Activated T-helper 9 cell treated with anti-CD3 and anti-CD28 coated beads, Interleukin-2, amount 50 U/mL, for 16 hours (primary cell): ENCODE measurements around the gene CHD9.
A peak's percentile ranks its signal among the peaks of the same experiment; 100 is the strongest.

Experiments
- DNase-seq: peaks from one replicate; pipeline ENCODE4 v3.0.0-alpha.2; 2020; ENCODE audit warnings: low read depth

CHD9 gene

GRCh38 chr16:53094013-53094630 is 39.3 kb downstream of the CHD9 start:
- no peak for DNase-seq

- DNase-seq, result no peak
Measured at GRCh38 chr16:53097190-53097589, 42.4 kb downstream of the CHD9 start.

DNA sequence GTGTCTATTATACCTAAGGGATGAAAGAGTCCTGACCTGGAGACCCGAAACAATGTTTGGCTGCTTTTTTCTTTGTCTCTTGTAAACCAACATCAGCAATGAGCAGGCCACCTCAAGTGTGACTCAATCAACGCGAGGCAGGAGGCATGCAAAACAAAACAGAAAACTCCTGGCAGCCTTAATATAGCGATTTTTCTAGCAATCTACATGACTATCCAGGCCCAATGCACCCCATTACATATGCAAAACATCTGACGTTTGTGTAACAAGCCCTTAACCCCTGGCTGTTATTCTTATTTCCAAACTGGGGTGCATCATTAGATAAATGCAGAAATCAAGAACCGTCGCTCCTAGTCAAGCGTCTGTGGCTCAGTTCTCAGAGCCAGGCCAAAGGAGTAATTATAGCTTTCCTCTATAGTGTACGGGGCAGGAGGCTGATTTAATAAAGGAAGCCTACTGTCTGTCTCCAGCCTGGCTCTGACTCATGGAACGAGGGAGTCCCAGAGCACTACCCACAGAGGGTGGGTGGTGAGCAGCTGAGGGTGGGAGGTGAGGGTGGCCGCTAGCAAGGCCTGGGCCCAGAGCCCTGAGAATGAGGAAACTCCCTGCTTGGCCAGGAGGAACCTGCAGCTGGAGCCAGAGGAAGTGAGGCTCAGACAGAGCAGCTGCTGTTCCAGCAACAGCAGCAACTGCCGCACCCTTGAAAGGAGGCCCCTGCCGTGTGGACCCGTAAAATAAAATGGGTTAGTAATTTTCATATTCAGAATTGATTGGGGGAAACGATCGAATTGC is 43.9 kb downstream of the CHD9 start:
- peak; percentile 33 for DNase-seq

GRCh38 chr16:53099318-53100130 is 44.7 kb downstream of the CHD9 start:
- DNase-seq, result peak; percentile 53

- DNase-seq, result no peak
Measured at GRCh38 chr16:53100131-53100748, 45.4 kb downstream of the CHD9 start.

DNA sequence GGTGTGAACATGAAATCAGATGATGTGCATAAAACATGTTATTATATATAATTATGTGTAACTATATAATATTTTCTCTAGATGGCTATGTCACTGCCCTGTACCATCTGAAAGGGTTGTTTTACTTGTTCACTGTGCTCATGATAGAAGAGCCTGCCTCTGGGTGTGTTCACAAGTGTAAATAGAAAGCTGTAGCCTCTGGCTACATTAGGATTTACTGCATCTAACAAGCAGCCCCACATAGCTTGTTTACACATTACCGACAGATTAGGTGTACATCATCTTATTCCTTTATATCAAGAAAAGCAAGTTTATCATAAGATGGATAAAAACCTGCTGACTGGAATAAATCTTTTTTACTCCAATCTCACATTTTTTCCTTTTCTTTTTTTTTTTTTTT is 46.1 kb downstream of the CHD9 start:
- DNase-seq, result no peak

DNA sequence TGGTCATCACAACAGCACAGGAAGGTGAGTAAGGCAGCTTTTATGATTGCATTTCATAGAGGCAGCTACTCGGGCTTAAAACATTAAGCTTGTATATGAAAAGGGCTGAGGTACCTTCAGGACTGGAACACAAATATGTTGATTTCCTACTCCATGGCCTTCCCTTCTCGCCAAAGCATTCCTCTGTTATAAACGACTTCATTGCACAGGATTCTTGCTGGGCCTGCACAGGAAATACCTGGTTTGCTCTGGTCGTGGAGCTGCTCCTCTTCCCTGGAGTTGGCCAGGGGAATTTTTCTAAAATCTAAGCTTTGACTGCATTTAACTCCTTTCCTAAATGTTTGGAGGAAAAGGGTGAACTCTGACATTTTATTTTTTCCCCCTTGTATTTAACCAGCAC is 49.0 kb downstream of the CHD9 start:
- no peak for DNase-seq

DNA sequence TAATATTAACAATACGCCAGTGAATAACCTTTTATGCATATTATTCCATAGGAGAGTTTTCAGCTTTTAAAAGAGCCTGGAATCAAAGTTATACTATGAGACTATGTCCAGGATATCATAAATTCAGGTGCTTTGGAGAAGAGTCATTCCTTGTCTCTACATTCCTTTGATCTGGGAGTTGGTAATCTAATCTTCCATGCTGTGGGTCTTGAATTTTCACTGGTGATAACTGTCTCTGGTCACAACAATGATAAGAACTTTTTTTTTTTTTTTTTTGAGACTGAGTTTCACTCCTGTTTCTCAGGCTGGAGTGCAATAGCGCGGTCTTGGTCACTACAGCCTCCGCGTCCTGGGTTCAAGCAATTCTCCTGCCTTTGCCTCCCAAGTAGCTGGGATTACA is 50.8 kb downstream of the CHD9 start:
- DNase-seq, result no peak

DNA sequence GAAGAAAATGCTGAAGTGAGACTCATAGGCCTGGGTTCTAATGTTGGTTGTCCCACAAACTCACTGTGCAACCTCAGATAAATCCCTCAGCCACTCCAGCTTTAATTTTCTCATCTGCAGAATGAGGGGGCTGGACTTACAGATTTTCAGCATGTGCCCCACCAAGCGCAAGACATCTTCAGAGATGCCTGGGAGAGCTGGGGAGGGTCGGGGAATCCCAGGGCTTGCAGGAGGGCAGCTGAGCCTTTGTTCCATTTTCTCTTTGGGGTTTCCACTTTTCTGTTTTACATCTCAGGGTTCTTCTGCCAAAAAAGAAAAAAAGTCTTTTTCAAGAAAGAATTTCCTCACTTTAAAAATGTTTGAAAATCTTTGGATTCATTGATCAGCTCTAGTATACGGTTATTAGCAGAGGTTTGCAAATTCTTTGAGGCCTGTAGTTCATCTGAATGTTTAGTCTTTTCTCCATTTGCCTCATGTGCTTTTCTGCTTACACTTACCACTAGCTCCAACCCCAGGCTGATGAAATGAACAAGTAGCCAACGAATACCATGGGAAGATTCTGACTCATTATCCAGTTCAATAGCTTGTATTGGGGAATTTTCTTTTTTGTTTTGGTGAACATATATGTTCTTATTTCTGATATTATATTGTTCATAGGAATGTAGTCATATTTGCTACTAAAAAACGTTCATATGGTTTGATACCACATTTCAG is 56.4 kb downstream of the CHD9 start:
- no peak for DNase-seq

GRCh38 chr16:53112015-53112414 is 57.2 kb downstream of the CHD9 start:
- no peak for DNase-seq

GRCh38 chr16:53115047-53115446 is 60.3 kb downstream of the CHD9 start:
- no peak for DNase-seq

DNA sequence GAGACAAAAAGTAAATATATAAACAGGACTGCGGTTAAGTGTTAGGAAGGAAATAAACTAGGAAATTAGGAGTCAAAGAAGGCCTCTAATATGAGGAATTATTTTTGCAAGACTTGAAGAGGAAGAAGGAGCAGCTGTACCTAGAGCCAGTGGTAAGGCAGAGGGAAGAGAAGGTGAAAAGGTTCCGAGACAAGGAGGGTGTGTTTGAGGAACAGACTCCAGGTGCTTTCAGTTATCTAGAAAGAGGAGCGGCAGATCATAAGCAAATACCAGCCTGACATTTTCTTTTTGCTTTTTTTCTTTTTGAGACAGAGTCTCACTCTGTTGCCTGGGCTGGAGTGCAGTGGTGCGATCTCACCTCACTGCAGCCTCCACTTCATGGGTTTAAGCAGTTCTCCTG is 61.0 kb downstream of the CHD9 start:
- no peak for DNase-seq

DNA sequence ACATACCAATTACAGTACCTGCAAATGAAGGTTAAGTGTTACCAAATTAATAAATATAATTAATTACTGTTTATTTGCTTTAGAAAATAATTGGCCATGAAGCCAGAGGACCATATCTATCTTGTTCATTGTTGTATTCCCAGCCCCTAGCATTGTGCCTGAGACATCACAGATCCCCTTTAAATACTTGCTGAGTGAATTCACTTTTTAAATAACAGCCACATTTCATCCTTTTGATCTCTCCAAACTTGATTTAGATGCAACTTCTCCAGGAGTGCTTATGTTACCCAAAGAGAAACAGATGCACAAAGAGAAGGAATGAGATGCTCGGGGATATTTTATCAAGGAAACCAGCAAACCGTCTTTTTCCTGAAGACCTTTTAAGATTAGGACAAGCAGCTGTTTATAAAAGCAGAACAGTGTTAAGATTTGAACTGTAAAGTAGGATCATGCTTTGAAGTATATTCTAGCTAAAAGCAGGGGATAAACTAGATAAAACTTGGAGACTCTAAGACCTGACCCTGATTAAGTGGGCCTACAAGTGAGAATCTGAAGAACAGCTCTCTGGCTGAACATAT is 66.3 kb downstream of the CHD9 start:
- DNase-seq, result no peak

DNA sequence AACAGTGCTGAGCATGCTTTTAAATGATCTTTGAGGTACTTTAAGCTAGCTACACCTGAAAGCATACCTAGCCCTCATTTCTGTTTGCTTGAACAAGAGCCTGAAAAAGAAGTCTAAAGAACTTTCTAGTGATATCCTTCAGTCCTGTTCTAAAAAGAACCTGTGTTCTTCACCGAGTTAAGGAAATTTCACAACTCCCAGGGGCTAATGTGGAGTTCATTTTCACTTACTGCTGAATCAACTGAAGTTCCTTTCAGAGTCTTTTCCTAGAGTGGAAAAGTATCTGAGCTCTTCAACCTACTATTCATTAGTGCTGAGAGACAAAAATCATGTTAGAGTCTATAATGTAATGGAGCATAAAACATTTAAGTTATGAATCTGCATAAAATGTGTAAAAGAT is 66.9 kb downstream of the CHD9 start:
- no peak for DNase-seq

DNA sequence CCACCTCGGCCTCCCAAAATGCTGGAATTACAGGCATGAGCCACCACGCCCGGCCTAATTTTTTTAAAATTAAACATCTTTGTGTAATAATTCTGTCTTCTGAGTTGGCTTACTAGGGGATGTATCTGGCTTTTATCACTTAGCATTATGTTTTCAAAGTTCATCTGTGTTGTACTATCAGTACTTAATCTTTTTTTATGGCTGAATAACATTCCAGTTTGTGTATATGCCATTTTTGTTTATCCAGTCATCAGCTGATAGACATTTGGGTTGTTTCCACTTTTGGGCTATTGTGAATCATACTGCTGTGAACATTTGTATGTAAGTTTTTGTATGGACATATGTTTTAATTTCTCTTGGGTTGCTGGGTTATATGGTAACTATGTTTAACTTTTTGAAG is 69.0 kb downstream of the CHD9 start:
- DNase-seq, result no peak

DNA sequence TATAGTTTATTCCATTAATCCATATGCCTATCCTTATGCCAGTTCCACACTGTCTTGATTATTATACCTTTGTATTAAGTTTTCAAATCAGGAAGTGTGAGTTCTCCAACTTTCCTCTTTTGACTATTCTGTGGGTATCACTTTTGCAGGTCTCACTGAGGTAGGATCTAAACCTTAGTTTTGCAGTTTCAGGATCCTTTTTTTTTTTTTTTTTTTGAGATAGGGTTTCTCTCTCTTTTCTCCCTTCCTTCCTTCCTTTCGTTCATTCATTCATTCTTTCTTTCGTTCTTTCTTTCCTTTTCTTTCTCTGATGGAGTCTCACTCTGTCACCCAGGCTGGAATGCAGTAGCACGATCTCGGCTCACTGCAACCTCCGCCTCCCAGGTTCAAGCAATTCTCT is 71.6 kb downstream of the CHD9 start:
- no peak for DNase-seq

DNA sequence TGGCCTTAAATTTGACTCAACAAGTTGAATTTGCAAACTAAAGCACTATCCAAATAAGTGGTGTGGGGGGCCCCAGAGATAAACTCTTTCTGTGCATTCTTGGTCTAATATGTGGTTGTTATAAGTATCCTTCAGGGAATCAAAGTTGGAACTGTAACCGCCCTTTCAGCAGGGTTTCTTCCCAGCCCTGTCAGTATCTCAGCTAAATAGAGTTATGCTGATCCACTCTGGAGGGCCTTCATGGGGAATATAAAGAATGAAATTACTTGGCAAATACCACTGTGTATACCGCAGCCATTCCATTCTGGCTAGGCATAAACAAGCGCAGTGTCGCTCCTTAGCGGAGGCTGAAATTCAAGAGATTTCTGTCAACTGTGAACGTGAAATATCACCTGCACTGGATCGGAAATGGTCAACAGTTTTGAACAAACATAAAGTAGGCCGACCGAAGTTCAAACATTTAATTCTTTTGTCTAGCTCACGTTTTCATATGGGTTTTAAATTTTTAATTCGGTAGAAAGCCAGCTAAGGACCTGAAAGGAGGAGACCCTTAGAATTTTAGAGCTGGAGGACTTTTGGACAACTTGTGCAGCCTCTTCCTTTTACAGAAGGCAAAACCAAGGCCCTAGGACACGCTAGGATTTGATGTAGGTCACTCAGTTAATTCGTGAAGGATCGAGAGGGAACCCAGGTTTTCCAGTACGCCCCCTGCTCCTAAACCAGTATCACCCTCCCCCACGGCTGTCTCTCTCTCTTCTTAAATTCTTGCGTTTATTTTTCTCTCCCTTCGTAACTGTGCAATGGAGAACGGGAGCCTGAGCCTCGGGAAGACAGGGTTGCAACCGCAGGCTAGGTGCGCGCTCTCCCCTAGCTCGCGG is 74.7 kb downstream of the CHD9 start:
- no peak for DNase-seq

DNA sequence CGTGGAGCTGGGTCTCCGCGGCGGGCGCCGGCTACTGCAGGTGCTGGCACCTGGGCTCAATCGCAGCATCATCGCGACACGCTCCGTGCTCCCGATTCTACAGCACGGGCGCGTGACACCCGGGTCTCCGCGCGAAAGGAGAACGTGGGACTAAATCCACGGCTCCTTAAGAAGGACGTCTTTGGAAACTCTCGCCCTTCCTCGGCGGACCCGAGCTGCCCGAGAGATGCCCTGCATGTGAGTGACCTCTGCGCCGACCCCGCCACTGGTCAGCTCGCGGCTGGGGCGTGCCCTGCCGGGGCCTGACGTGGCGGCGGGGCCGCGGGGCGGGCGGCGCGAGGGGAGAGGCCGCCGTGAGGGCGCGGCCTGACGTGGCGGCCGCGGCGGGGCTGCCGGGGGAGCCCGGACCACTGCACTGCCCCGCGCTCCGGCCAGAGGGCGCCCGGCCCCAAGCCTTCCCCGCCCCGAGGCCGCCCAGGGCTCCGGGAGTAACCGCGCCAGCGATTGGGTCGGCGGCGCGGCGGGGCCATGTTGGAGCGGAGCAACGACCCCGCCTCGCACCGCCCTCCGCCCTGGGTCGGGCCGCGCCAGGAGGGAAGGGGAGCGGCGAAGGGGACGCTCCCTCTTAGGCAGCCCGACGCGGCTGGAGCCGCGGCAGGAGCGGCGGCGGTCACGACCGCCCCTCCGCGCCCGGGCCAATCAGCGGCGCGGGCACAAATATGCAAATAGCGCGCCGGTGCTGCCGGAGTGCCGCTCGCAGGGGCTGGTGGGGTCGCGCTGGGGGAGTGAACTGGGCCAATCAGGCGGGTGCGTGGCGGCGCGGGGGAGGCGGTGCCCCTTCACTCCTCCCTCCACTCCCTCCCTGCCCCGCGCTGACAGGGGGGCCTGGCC is 75.6 kb downstream of the CHD9 start:
- DNase-seq, result peak; percentile 92

DNA sequence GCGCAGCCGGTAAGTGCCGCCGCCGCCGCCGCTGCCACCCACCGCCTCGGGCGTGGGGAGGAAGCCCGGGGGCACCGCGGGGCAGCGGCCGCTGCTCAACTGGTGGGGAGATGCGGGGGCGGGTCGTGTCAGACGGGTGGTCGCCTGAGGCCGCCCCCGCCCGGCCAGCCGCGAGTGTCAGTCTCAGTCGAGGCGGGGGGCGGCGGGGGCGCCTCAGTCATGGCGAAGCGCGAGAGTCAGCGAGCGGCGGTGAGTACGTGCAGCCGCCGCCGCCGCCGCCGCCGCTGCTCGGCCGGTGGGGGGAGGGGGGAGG is 76.2 kb downstream of the CHD9 start:
- no peak for DNase-seq
